PC-9 (cell line): Measurements from ENCODE around the gene SLC66A2. TPM values are rescaled to one million over a fixed set of nuclear protein-coding genes. Genes with fewer than 3 reads are reported as not detected.

Experiments
- BruUV-seq: library from RNA; stranded (reverse); fragments of 400-500 nt; replicated peaks from 2 replicates; lab custom pipeline; 2021; lab: Mats Ljungman, UMichigan
- CTCF ChIA-PET: fragments of 300-600 bp; sonication (Branson Sonifier 250); formaldehyde crosslinking; loops from one replicate; lab custom pipeline; 2022; ENCODE audit warnings: antibody characterized with exemption; lab: Charles Lee
- POLR2A ChIA-PET: fragments of 300-600 bp; sonication (Branson Sonifier 250); formaldehyde crosslinking; loops from one replicate; lab custom pipeline; 2022; ENCODE audit warnings: antibody characterized with exemption; ENCODE audit not compliant: unreplicated experiment; lab: Charles Lee
- DNase-seq, 2 experiments: peaks; one replicate each; pipeline versions ENCODE4 v3.0.0 to v3.0.0-alpha.2; 2015 to 2022; ENCODE audit warnings: mixed read lengths in 1 of 2
- H2AFZ ChIP-seq: fragments of 200-600 bp; sonication (generic); 2 replicates; pipeline ENCODE4 v1.8.1; 2017; ENCODE audit warnings: antibody characterized with exemption
- H3F3A ChIP-seq: fragments of 200-600 bp; sonication (generic); 2 replicates; pipeline ENCODE4 v1.8.1; 2017; ENCODE audit warnings: antibody characterized with exemption, mild to moderate bottlenecking, low read depth; ENCODE audit not compliant: insufficient read depth
- H3K27ac ChIP-seq: fragments of 200-600 bp; sonication (generic); 2 replicates; pipeline ENCODE4 v1.6.1; 2016; ENCODE audit warnings: mixed run types
- H3K27me3 ChIP-seq: fragments of 200-600 bp; sonication (generic); 2 replicates; pipeline ENCODE4 v1.6.1; 2016; ENCODE audit warnings: low read depth, mixed run types; ENCODE audit not compliant: insufficient read depth
- H3K36me3 ChIP-seq: fragments of 200-600 bp; sonication (generic); 2 replicates; pipeline ENCODE4 v1.6.1; 2016; ENCODE audit warnings: low read depth, mixed run types
- H3K4me1 ChIP-seq: fragments of 200-600 bp; sonication (generic); replicated peaks from 2 replicates; pipeline ENCODE4 v1.6.1; 2016; ENCODE audit warnings: mixed run types; ENCODE audit not compliant: insufficient read depth
- H3K4me2 ChIP-seq: fragments of 200-600 bp; sonication (generic); 2 replicates; pipeline ENCODE4 v1.6.1; 2017; ENCODE audit warnings: mixed run types
- H3K4me3 ChIP-seq: fragments of 200-600 bp; sonication (generic); 2 replicates; pipeline ENCODE4 v1.6.1; 2016; ENCODE audit warnings: mixed run types
- H3K79me2 ChIP-seq: fragments of 200-600 bp; sonication (generic); 2 replicates; pipeline ENCODE4 v1.6.1; 2017; ENCODE audit warnings: low read depth, mixed run types
- H3K9me2 ChIP-seq: fragments of 200-600 bp; sonication (generic); 2 replicates; pipeline ENCODE4 v1.8.1; 2017; ENCODE audit warnings: mild to moderate bottlenecking; ENCODE audit not compliant: insufficient read depth
- H3K9me3 ChIP-seq: fragments of 200-600 bp; sonication (generic); 2 replicates; pipeline ENCODE4 v1.8.1; 2016; ENCODE audit warnings: low read depth; ENCODE audit not compliant: insufficient read depth
- H4K20me1 ChIP-seq: fragments of 200-600 bp; sonication (generic); 2 replicates; pipeline ENCODE4 v1.8.1; 2017; ENCODE audit not compliant: insufficient read depth
- EZH2 ChIP-seq: fragments of 200-600 bp; sonication (generic); IDR thresholded peaks from 2 replicates; pipeline ENCODE4 v1.8.0; 2017; ENCODE audit warnings: antibody characterized with exemption, low read depth
- intact Hi-C: fragments of 100-400 bp; cut with micrococcal nuclease; formaldehyde crosslinking; loops from one replicate; pipeline ENCODE4 v1.10.0; 2022; ENCODE audit not compliant: unreplicated experiment
- total RNA-seq: library from RNA; stranded (reverse); gene quantifications from 2 replicates; pipeline ENCODE4 v1.2.3, GENCODE V29; 2021
- TF ChIP-seq, protein P1 (sequence below): fragments of 200-600 bp; sonication (generic); conservative IDR thresholded peaks from 2 replicates; pipeline ENCODE4 v1.6.1; 2017; ENCODE audit warnings: mixed run types, antibody characterized with exemption, mild to moderate bottlenecking, moderate library complexity

Gene SLC66A2
- total RNA-seq, 1 experiment from 2014 or later: 24.3 TPM

DNA sequence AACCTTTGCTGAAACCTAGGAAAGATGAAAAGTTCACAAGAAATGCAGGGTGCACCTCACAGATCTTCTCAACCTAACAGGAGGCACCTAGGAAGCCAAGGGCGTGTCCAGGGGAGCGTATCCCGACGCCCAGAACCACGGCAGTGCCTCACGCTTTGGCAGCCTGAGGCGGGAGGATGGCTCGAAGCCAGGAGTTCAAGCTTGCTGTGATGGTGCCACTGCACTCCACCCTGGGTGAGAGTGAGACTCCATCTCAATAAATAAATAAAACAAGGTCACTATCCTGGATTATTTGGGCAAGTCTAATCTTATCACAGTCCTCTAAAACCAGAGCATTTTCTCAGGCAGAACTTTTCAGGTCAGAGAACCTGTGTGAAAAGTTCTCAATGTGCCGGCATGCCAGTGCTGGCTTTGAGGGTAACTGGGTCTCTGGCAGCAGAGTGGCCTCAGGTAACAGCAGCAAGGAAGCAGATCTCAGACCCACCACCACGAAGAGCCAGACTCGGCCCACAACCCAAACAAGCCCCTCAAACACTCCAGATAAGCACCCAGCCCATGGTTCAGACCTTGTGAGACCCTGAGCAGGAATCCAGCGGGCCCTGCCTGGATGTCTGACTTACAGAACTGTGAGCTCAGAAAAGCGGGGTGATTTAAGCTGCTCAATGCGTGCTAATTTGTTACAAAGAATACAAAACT, 24.7 kb upstream of the SLC66A2 start:
- Histone ChIP-seq H3K36me3 (peaks cover 37% of the 10 kb centered on the region), H3K27me3 (no peaks in the 10 kb centered on the region), H3F3A (peaks cover 8% of the 10 kb centered on the region), H2AFZ (no peak overlapping the region), H3K27ac (no peak overlapping the region), H3K9me3 (no peaks in the 10 kb centered on the region), H3K4me2 (no peak overlapping the region), H3K4me1 (no peaks in the 10 kb centered on the region), H4K20me1 (peaks cover 86% of the 10 kb centered on the region), H3K4me3 (no peak overlapping the region), H3K9me2 (no peaks in the 10 kb centered on the region), H3K79me2 (peaks cover 84% of the 10 kb centered on the region)
- TF ChIP-seq, protein P1, sequence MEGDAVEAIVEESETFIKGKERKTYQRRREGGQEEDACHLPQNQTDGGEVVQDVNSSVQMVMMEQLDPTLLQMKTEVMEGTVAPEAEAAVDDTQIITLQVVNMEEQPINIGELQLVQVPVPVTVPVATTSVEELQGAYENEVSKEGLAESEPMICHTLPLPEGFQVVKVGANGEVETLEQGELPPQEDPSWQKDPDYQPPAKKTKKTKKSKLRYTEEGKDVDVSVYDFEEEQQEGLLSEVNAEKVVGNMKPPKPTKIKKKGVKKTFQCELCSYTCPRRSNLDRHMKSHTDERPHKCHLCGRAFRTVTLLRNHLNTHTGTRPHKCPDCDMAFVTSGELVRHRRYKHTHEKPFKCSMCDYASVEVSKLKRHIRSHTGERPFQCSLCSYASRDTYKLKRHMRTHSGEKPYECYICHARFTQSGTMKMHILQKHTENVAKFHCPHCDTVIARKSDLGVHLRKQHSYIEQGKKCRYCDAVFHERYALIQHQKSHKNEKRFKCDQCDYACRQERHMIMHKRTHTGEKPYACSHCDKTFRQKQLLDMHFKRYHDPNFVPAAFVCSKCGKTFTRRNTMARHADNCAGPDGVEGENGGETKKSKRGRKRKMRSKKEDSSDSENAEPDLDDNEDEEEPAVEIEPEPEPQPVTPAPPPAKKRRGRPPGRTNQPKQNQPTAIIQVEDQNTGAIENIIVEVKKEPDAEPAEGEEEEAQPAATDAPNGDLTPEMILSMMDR: no peak
- no peak for TF ChIP-seq EZH2
- ChIA-PET POLR2A (no interaction called here), CTCF (no interaction called here)
- intact Hi-C loops: no loop called here
- no TSS peak for BruUV-seq
- peak in 1 of 2 experiments; percentile 3 for DNase-seq

DNA sequence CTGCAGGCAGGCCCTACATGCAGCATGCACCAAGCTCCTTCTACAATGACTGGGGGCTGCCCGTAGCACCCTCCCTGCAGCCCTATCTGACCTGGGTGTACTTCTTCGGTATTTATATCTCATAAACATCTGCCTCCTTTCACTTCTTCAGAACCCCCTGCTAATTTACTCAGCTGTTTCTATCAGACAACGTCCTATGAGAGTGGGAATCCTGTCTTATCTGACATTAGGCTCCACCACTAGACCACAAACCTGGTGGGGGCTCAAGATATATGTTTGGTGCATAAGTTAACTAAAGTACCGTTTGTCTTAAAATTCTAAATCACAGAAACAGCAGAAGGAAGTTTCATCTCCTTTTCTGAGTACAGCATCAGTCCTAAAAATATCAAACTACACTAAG, 23.6 kb upstream of the SLC66A2 start:
- no peaks in the 10 kb centered on the region for H3K27me3 ChIP-seq
- ChIA-PET CTCF (no interaction called here), POLR2A (no interaction called here)
- H3F3A ChIP-seq: peaks cover 18% of the 10 kb centered on the region
- H3K4me1 ChIP-seq: no peaks in the 10 kb centered on the region
- peaks cover 86% of the 10 kb centered on the region for H4K20me1 ChIP-seq
- no peaks in the 10 kb centered on the region for H3K9me2 ChIP-seq
- peaks cover 40% of the 10 kb centered on the region for H3K36me3 ChIP-seq
- TF ChIP-seq, protein P1: no peak
- no peak for TF ChIP-seq EZH2
- H3K4me2 ChIP-seq: no peak overlapping the region
- no TSS peak for BruUV-seq
- intact Hi-C loops: no loop called here
- peaks cover 74% of the 10 kb centered on the region for H3K79me2 ChIP-seq
- DNase-seq: no peak
- no peak overlapping the region for H3K4me3 ChIP-seq
- H3K9me3 ChIP-seq: no peaks in the 10 kb centered on the region
- H3K27ac ChIP-seq: no peak overlapping the region
- no peak overlapping the region for H2AFZ ChIP-seq

DNA sequence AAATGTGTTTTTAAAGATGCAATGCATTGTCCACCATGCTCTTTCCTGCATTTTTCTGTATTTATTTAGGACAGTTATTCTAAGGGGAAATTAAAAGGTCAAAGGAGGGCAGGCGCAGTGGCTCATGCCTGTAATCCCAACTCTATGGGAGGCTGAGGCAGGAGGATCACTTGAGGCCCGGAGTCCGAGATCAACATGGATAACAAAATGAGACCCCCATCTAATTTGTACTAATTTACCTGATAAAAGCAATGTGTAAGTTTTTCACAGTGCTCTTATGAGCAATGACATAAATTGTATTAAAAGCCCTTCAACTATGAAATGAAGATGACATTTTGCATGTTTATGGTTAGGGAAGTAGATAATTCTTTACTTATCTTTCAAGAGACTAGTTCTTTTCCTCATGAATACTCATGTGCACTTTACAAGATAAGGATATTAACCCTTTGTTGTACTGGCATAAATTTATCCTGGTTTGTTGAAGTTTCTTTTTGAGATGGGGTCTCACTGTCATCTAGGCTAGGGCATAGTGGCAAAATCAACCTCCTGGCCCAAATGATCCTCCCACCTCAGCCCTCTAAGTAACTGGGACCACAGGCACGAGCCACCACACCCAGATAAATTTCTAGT, 22.7 kb upstream of the SLC66A2 start:
- H3K27ac ChIP-seq: no peak overlapping the region
- H3F3A ChIP-seq: peaks cover 25% of the 10 kb centered on the region
- TF ChIP-seq, protein P1: no peak
- no peak for TF ChIP-seq EZH2
- no peaks in the 10 kb centered on the region for H3K4me1 ChIP-seq
- H3K4me2 ChIP-seq: no peak overlapping the region
- DNase-seq: no peak
- peaks cover 38% of the 10 kb centered on the region for H3K36me3 ChIP-seq
- H3K9me3 ChIP-seq: no peaks in the 10 kb centered on the region
- peaks cover 73% of the 10 kb centered on the region for H3K79me2 ChIP-seq
- no peak overlapping the region for H3K4me3 ChIP-seq
- POLR2A ChIA-PET: no interaction called here
- H3K9me2 ChIP-seq: no peaks in the 10 kb centered on the region
- BruUV-seq: no TSS peak
- H3K27me3 ChIP-seq: no peaks in the 10 kb centered on the region
- H4K20me1 ChIP-seq: peaks cover 85% of the 10 kb centered on the region
- no peak overlapping the region for H2AFZ ChIP-seq
- intact Hi-C loops: no loop called here
- CTCF ChIA-PET: no interaction called here
